Measurements from ENCODE around the gene PPP6R3.

PPP6R3 gene

GRCh38 chr11:68481579-68482240 is 21.2 kb downstream of the PPP6R3 start:
- TF ChIP-seq, protein P1, sequence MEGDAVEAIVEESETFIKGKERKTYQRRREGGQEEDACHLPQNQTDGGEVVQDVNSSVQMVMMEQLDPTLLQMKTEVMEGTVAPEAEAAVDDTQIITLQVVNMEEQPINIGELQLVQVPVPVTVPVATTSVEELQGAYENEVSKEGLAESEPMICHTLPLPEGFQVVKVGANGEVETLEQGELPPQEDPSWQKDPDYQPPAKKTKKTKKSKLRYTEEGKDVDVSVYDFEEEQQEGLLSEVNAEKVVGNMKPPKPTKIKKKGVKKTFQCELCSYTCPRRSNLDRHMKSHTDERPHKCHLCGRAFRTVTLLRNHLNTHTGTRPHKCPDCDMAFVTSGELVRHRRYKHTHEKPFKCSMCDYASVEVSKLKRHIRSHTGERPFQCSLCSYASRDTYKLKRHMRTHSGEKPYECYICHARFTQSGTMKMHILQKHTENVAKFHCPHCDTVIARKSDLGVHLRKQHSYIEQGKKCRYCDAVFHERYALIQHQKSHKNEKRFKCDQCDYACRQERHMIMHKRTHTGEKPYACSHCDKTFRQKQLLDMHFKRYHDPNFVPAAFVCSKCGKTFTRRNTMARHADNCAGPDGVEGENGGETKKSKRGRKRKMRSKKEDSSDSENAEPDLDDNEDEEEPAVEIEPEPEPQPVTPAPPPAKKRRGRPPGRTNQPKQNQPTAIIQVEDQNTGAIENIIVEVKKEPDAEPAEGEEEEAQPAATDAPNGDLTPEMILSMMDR (IDR thresholded peaks at IDR 0.05; ENCODE audit: low read depth, low read length): no peak
- H3K27ac ChIP-seq: no peak overlapping the region
- H3K27me3 ChIP-seq (ENCODE audit: insufficient read depth, low read depth, severe bottlenecking): no peaks in the 10 kb centered on the region
- no peaks in the 10 kb centered on the region for H3K9me3 ChIP-seq (ENCODE audit: severe bottlenecking)
- peaks cover 14% of the 10 kb centered on the region for H3K36me3 ChIP-seq
- no peak overlapping the region for H3K4me3 ChIP-seq (ENCODE audit: low read depth, low read length)
- no peak for DNase-seq

- H3K27me3 ChIP-seq (ENCODE audit: insufficient read depth, low read depth, severe bottlenecking): no peaks in the 10 kb centered on the region
- H3K4me3 ChIP-seq (ENCODE audit: low read depth, low read length): no peak overlapping the region
- no peaks in the 10 kb centered on the region for H3K9me3 ChIP-seq (ENCODE audit: severe bottlenecking)
- DNase-seq: no peak
- H3K27ac ChIP-seq: no peak overlapping the region
- H3K36me3 ChIP-seq: peaks cover 4% of the 10 kb centered on the region; the same call in 1 of the 2 replicates
- TF ChIP-seq, protein P1 (IDR thresholded peaks at IDR 0.05; ENCODE audit: low read depth, low read length): no peak
These were observed 28.1 kb downstream of the PPP6R3 start for GRCh38 chr11:68488623-68489022.

- no peak for DNase-seq
- no peaks in the 10 kb centered on the region for H3K9me3 ChIP-seq (ENCODE audit: severe bottlenecking)
- H3K27me3 ChIP-seq (ENCODE audit: insufficient read depth, low read depth, severe bottlenecking): no peaks in the 10 kb centered on the region
- TF ChIP-seq, protein P1 (IDR thresholded peaks at IDR 0.05; ENCODE audit: low read depth, low read length): no peak
- H3K36me3 ChIP-seq: peaks cover 4% of the 10 kb centered on the region
- no peak overlapping the region for H3K27ac ChIP-seq
- H3K4me3 ChIP-seq (ENCODE audit: low read depth, low read length): no peak overlapping the region
These were observed 34.7 kb downstream of the PPP6R3 start for GRCh38 chr11:68495220-68495729.

GRCh38 chr11:68495872-68496271 is 35.3 kb downstream of the PPP6R3 start:
- DNase-seq: no peak
- H3K9me3 ChIP-seq (ENCODE audit: severe bottlenecking): no peaks in the 10 kb centered on the region

GRCh38 chr11:68497761-68498160 is 37.2 kb downstream of the PPP6R3 start:
- Histone ChIP-seq H3K36me3 (no peaks in the 10 kb centered on the region; the same call in none of the 2 replicates), H3K27ac (no peak overlapping the region), H3K27me3 (ENCODE audit: insufficient read depth, low read depth, severe bottlenecking) (no peaks in the 10 kb centered on the region), H3K4me3 (ENCODE audit: low read depth, low read length) (no peak overlapping the region), H3K9me3 (ENCODE audit: severe bottlenecking) (no peaks in the 10 kb centered on the region)
- TF ChIP-seq, protein P1 (IDR thresholded peaks at IDR 0.05; ENCODE audit: low read depth, low read length): no peak
- DNase-seq: no peak

More at GRCh38 chr11:68495872-68496271, 35.3 kb downstream of the PPP6R3 start:
- no peak overlapping the region for H3K4me3 ChIP-seq (ENCODE audit: low read depth, low read length)
- H3K27ac ChIP-seq: no peak overlapping the region
- TF ChIP-seq, protein P1 (IDR thresholded peaks at IDR 0.05; ENCODE audit: low read depth, low read length): no peak
- H3K36me3 ChIP-seq: peaks cover 4% of the 10 kb centered on the region
- H3K27me3 ChIP-seq (ENCODE audit: insufficient read depth, low read depth, severe bottlenecking): no peaks in the 10 kb centered on the region

All from WERI-Rb-1 (cell line).